IPS-11a (cell line): ENCODE results near the gene FHOD3.

Experiments
- H3K4me3 ChIP-seq: one replicate; pipeline ENCODE4 v1.5.1; 2013; ENCODE audit warnings: low read depth, low read length, control low read depth

The FHOD3 gene

GRCh38 chr18:36505665-36506064, 208.2 kb downstream of the FHOD3 start:
- no peak overlapping the region for H3K4me3 ChIP-seq

DNA sequence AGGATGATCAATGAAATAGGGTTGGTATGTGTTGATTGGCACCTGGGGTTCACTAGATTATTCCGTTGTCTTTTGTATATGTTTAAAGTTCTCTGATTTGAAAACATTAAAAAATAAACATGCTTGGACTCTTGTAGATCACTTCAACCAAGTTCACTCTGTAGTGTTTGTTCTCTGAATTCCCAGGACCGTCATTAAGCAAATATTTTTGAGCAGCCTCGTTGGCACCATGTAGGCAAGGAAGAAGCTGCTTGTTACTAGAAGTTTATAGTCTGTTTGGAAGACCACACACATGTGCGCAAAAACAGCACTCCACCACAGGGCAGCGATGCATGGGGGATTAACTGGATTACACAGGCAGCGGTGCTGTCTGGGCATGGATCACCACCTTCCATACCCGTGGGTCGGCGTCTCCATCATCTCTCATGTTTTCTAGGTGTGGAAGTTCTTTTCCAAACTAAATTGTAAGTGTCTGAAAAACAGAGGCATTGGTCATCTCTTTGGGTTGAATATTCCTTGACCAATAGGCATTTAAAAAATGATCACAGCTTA, 212.2 kb downstream of the FHOD3 start:
- H3K4me3 ChIP-seq, result no peak overlapping the region

- no peak overlapping the region for H3K4me3 ChIP-seq
Measured at GRCh38 chr18:36511791-36512352, 214.4 kb downstream of the FHOD3 start.

DNA sequence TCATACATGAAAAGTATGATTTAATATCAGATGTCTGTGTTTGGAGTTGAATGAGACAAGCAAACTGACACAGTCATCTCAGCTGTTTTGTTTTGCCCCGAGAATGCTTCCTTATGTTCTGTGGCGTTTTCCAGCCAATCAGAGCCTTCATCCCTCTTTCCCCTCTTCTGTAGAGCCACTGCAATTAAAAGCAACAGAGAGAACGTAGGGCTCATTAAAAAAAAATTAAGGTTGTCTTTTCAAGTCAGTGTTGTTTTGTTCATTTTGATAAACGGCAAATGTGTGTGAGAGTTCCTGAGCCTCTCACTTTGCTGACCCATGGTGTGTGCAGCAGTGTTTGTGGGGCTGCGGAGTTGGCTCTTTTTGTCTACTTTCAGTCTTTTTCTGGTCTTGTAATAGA, 216.0 kb downstream of the FHOD3 start:
- no peak overlapping the region for H3K4me3 ChIP-seq

GRCh38 chr18:36514778-36515177, 217.3 kb downstream of the FHOD3 start:
- no peak overlapping the region for H3K4me3 ChIP-seq

- H3K4me3 ChIP-seq, result no peak overlapping the region
Measured at GRCh38 chr18:36516258-36516657, 218.7 kb downstream of the FHOD3 start.

- H3K4me3 ChIP-seq, result no peak overlapping the region
Measured at GRCh38 chr18:36516726-36517125, 219.2 kb downstream of the FHOD3 start.

GRCh38 chr18:36518839-36519238, 221.3 kb downstream of the FHOD3 start:
- no peak overlapping the region for H3K4me3 ChIP-seq

DNA sequence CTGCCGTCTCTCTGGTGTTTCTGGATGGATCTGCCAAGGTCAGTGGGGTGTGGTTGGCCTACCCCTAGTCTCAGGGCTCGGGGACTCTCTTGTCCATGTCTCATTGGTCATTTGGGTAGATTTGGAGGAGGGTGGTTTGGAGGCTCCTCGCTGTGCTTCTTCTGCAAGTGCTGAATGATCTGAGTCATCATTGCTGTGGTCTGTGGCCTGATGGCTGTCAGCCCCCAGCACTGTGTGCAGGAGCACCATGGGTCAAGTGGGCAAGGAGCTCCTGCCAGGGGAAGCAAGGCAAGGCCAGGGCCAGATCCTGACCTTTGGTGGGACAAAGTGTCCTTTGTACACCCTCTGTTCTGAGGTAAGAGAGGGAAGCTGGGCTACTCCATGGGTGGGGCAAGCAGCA, 221.8 kb downstream of the FHOD3 start:
- H3K4me3 ChIP-seq, result no peak overlapping the region

DNA sequence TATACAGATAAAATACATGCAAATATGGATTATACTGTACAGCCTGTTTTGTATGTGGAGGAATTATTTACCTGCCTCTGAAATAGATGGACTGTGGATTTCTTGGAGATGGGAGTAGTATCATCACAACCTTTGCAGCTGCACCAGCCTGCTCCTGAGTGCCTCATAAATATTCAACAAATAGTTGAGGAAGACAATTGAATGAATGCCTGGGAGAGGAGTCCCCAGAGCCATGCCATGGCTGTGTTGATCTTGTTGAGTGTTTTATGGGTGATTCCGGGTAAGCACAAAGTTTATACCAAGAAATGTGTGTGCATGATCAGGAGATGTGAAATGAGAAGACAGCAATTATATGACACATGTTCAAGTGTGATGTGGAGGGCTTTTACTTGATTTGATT, 225.0 kb downstream of the FHOD3 start:
- no peak overlapping the region for H3K4me3 ChIP-seq

DNA sequence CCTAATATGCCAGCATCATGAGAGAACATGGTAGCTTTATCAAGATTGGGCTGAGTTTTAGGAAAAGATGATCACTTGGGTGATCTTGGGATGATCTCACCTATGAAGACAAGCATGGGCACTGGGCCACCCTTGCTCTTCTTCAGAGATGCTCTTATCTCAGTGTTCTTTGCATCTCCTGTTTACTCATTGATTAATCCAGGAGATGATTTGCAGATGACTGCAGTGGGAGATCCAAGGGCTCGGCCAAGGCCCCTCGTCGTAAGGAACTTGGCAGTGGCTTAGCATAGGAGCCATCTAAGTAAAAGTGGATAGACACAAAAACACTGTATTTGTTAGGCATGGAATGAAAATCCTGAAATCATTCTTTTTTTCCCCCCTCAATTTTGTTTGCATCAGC, 228.4 kb downstream of the FHOD3 start:
- H3K4me3 ChIP-seq, result no peak overlapping the region

GRCh38 chr18:36526611-36527010, 229.1 kb downstream of the FHOD3 start:
- no peak overlapping the region for H3K4me3 ChIP-seq

- H3K4me3 ChIP-seq, result no peak overlapping the region
Measured at GRCh38 chr18:36527051-36527450, 229.5 kb downstream of the FHOD3 start.

- H3K4me3 ChIP-seq, result no peak overlapping the region
Measured at GRCh38 chr18:36527740-36528455, 230.4 kb downstream of the FHOD3 start.

GRCh38 chr18:36529747-36530146, 232.2 kb downstream of the FHOD3 start:
- no peak overlapping the region for H3K4me3 ChIP-seq

- H3K4me3 ChIP-seq, result no peak overlapping the region
Measured at GRCh38 chr18:36530676-36531405, 233.3 kb downstream of the FHOD3 start.

- no peak overlapping the region for H3K4me3 ChIP-seq
Measured at GRCh38 chr18:36531636-36532035, 234.1 kb downstream of the FHOD3 start.

DNA sequence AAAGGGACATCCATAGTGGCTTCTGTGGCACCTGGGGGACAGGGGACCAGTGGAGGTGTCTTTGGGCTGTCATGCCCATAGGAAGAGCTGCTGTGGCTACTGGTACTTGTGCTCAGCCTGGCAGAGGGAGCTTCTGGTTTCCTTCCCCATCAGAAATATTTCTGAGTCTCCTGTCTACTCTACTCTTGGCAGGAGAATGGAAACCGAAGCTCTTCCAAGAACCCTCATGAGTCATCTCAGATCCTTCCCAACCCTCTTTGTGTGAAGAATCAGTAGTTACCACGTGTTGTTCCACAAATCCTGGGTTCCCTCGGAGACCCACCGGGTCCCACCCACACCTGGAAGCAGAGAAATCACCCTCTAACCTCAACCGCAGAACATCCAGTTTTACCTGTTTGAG, 234.9 kb downstream of the FHOD3 start:
- H3K4me3 ChIP-seq, result no peak overlapping the region

GRCh38 chr18:36532815-36533214, 235.3 kb downstream of the FHOD3 start:
- no peak overlapping the region for H3K4me3 ChIP-seq

GRCh38 chr18:36533446-36534153, 236.1 kb downstream of the FHOD3 start:
- no peak overlapping the region for H3K4me3 ChIP-seq

GRCh38 chr18:36534154-36534688, 236.7 kb downstream of the FHOD3 start:
- no peak overlapping the region for H3K4me3 ChIP-seq
